Heart right ventricle (tissue), 16 donors: Measurements from ENCODE around the gene SCYL3. TPM values are rescaled to one million over a fixed set of nuclear protein-coding genes. Genes with fewer than 3 reads are reported as not detected.

Experiments
- ATAC-seq, 8 donors: fragments of 200-7000 bp; cut with Tn5 transposase; one replicate each; pipeline ENCODE4 v1.9.1; 2020; ENCODE audit warnings: mild to moderate bottlenecking in 8 of 8, moderate library complexity in 8 of 8, moderate number of reproducible peaks in 1 of 8
- DNase-seq, 2 donors: peaks; one replicate each; pipeline ENCODE4 v3.0.0-alpha.2; 2020
- H3K27ac ChIP-seq, 10 donors: fragments of 200-600 bp; sonication (generic) in 2 of 10; one replicate each; pipeline versions ENCODE4 v1.5.0 to v1.8.0; 2020 to 2022; ENCODE audit warnings: mild to moderate bottlenecking in 3 of 10
- H3K27me3 ChIP-seq, 7 donors: fragments of 200-600 bp; one replicate each; pipeline ENCODE4 v1.8.0; 2021 to 2022; ENCODE audit warnings: mild to moderate bottlenecking in 2 of 7
- H3K36me3 ChIP-seq, 9 donors: fragments of 200-600 bp; sonication (generic) in 1 of 9; one replicate each; pipeline versions ENCODE4 v1.5.0 to v1.8.0; 2020 to 2022; ENCODE audit warnings: mild to moderate bottlenecking in 2 of 9
- H3K4me1 ChIP-seq, 9 donors: fragments of 200-600 bp; sonication (generic) in 1 of 9; one replicate each; pipeline versions ENCODE4 v1.5.0 to v1.8.0; 2020 to 2022; ENCODE audit warnings: mild to moderate bottlenecking in 4 of 9
- H3K4me3 ChIP-seq, 10 donors: fragments of 200-600 bp; sonication (generic) in 2 of 10; one replicate each; pipeline versions ENCODE4 v1.5.0 to v1.8.0; 2020 to 2022; ENCODE audit warnings: mild to moderate bottlenecking in 7 of 10, moderate library complexity in 2 of 10
- H3K9me3 ChIP-seq, 11 donors: fragments of 200-600 bp in 10 of 11; sonication (generic) in 2 of 11; one replicate each; pipeline versions ENCODE4 v1.5.0 to v1.8.0; 2013 to 2022; ENCODE audit warnings: mild to moderate bottlenecking in 2 of 11, control low read depth in 1 of 11, moderate library complexity in 1 of 11
- WGBS, 2 donors: extraction: QIAGEN DNeasy Blood & Tissue Kit; methylation state at CpG; one replicate each; pipeline ENCODE4 v1.1.7; 2013; ENCODE audit warnings: inconsistent platforms in 1 of 2; 5-methylcytosine and 5-hydroxymethylcytosine counted together
- intact Hi-C, 10 donors: fragments of 100-400 bp; cut with DNase I; formaldehyde crosslinking; loops; one replicate each; pipeline versions ENCODE4 v1.11.1 to v1.14.2; 2022
- polyA plus RNA-seq, 2 donors: library from polyadenylated mRNA; stranded (reverse); fragments of 200-250 nt; gene quantifications; one replicate each; pipeline ENCODE4 v1.2.3, GENCODE V29; 2013
- total RNA-seq, 10 donors: library from RNA; stranded (reverse); fragmentation: NEBNext Ultra II Directional in 3 of 10; extraction: Animal tissue kit (Norgen Biotek cat#: 25700) in 3 of 10; gene quantifications; one replicate each; pipeline versions ENCODE4 v1.2.1 to v1.2.4, GENCODE V29; 2021 to 2023
- TF ChIP-seq, protein P1 (sequence below), 9 donors: fragments of 200-600 bp; sonication (generic) in 2 of 9; IDR thresholded peaks; one replicate each; pipeline versions ENCODE4 v1.5.0 to v1.8.0; 2021 to 2022; ENCODE audit warnings: antibody characterized with exemption in 9 of 9, mild to moderate bottlenecking in 5 of 9, moderate library complexity in 1 of 9
- donor health status: Arrhythmogenic right ventricular cardiomyopathy.
- donor health status: ischemic (EF 13 %, LVEDD 7.1; RV severe dilation, severe dysfunction).
- donor health status: healthy with polysubstance abuse.
- donor health status: DM: no; HTN: yes; CAD: no.
- donor health status: DM: no; HTN: no; CAD: no.
- donor health status: ischemic (EF 25% LVEDD 6.9; RV normal size, moderate dysfunction).
- donor health status: ischemic (EF 25% LVEDD 5.7; RV mildly dilated, moderate dysfunction).
- donor health status: healthy.
- donor health status: DM: yes; HTN: yes; CAD: no.
- donor health status: Ischemic cardiomyopathy.
- donor health status: ischemic (EF 35%, LVEDD 5.7; RV mildly dilated, moderate dysfunction).
- donor health status: nonischemic (EF 11% LVEDD 7.7; RV severe dilation, severe dysfunction).
- donor health status: DM: yes; HTN: yes; CAD: no.
- donor health status: PGD.
- donor health status: ischemic (EF 29% LVEDD 5.4; RV normal size, mild dysfunction).
- donor health status: nonischemic (EF 23%, LVEDD 6.1; RV moderate dilation, normal function).

SCYL3 gene
- total and polyA plus RNA-seq, 12 donors: 2.4 to 8.9 (median 5.7) TPM

DNA sequence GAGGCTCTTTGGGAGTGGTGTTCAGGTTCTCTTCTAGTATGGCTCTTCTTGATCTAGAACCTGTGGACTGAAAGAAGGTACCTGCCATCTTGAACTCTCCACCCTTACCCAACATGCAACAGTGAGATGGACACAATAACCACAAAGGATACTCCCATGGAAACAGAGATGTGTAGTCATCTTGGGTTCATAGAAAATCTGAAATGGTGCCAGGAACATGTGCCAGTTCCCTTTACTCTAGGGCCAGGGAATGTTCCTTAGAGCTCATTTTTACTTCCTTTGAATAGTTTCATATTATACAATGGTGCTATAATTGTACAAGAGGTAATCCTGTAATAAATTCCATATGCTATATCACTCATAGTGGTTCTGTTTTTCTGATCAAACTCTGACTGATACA is 13.2 kb upstream of the SCYL3 start:
- no peaks in the 10 kb centered on the region for H3K36me3 ChIP-seq
- no peak overlapping the region for H3K27ac ChIP-seq
- TF ChIP-seq, protein P1, sequence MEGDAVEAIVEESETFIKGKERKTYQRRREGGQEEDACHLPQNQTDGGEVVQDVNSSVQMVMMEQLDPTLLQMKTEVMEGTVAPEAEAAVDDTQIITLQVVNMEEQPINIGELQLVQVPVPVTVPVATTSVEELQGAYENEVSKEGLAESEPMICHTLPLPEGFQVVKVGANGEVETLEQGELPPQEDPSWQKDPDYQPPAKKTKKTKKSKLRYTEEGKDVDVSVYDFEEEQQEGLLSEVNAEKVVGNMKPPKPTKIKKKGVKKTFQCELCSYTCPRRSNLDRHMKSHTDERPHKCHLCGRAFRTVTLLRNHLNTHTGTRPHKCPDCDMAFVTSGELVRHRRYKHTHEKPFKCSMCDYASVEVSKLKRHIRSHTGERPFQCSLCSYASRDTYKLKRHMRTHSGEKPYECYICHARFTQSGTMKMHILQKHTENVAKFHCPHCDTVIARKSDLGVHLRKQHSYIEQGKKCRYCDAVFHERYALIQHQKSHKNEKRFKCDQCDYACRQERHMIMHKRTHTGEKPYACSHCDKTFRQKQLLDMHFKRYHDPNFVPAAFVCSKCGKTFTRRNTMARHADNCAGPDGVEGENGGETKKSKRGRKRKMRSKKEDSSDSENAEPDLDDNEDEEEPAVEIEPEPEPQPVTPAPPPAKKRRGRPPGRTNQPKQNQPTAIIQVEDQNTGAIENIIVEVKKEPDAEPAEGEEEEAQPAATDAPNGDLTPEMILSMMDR (IDR thresholded peaks at IDR 0.05): no peak
- intact Hi-C loops: no loop called here
- no peak overlapping the region for H3K4me3 ChIP-seq
- peaks cover 0 to 2% (median 0%) of the 10 kb centered on the region in 9 donors for H3K4me1 ChIP-seq
- DNase-seq (no peak), ATAC-seq (no peak)
- peaks cover 0 to 9% (median 0%) of the 10 kb centered on the region in 7 donors for H3K27me3 ChIP-seq
- H3K9me3 ChIP-seq: peaks cover 0 to 3% (median 0%) of the 10 kb centered on the region in 11 donors

DNA sequence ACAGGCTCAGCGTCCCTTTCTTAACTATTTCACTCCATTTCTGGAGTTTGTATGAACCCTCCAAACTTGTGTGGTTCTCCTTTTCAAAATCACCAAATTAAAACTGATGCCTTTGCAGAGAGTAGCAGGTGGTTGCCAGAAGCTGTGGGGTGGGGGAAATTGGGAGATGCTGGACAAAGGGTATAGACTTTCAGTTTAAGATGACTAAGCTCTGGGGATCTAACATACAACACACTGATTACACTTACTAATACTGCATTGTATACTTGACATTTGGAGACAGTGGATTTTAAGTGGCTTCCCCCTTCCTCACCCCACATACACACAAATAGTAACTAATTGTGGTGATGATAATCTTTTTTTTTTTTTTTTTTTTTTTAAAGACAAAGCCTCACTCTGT is 11.1 kb upstream of the SCYL3 start:
- no peak for DNase-seq
- intact Hi-C loops: no loop called here
- no peak overlapping the region for H3K4me3 ChIP-seq
- no peaks in the 10 kb centered on the region for H3K9me3 ChIP-seq
- WGBS, 2 donors: 93 to 100% methylated on average over 1 of the region's 1 CpG
- H3K4me1 ChIP-seq: peaks cover 0 to 2% (median 0%) of the 10 kb centered on the region in 9 donors
- TF ChIP-seq, protein P1 (IDR thresholded peaks at IDR 0.05): no peak
- H3K27ac ChIP-seq: no peak overlapping the region
- ATAC-seq: no peak
- H3K36me3 ChIP-seq: no peaks in the 10 kb centered on the region
- H3K27me3 ChIP-seq: peaks cover 0 to 30% (median 7%) of the 10 kb centered on the region in 7 donors

DNA sequence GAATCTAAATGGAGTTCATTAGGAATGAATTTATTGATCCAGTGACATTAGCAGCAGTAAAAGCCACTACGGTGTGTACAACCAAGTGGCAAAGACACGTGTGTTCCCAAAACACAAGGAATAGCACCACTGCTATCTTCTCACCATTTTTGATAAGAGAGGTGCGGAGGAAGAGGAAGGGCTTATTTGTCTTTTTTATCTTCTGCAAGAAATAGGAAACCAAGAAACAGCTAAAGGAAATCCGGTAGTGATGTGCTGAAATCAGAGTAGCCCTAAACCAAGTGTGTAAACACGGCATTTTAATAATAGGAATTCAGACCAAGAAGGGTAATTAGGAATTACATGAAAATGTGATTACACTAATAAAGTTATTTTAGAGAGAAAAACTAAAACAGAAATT is 9.1 kb upstream of the SCYL3 start:
- TF ChIP-seq, protein P1 (IDR thresholded peaks at IDR 0.05): no peak
- 41 to 57% methylated on average over 5 of the region's 5 CpGs for WGBS, 2 donors
- DNase-seq (no peak), ATAC-seq (no peak)
- H3K9me3 ChIP-seq: no peaks in the 10 kb centered on the region
- H3K4me1 ChIP-seq: no peaks in the 10 kb centered on the region
- H3K4me3 ChIP-seq: no peak overlapping the region
- peaks cover 0 to 49% (median 7%) of the 10 kb centered on the region in 7 donors for H3K27me3 ChIP-seq
- H3K27ac ChIP-seq: no peak overlapping the region
- intact Hi-C loops: no loop called here
- H3K36me3 ChIP-seq: no peaks in the 10 kb centered on the region

DNA sequence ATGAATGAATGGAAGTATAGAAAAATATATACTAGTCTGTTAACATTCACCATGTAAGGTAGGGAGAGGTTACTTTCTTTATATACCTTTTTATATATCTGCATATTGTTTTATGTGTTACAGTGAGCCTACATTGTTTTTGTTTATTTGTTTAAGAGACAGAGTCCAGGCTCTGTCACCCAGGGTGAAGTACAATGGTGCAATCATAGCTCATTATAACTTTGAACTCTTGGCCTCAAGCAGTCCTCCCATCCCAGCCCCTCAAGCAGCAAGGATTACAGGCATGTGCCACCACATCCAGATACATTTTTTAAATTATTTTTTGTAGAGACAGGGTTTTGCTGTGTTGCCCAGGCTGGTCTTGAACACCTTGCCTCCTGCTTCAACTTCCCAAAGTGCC is 7.4 kb upstream of the SCYL3 start:
- no peak for ATAC-seq
- Histone ChIP-seq H3K4me1 (no peaks in the 10 kb centered on the region), H3K9me3 (no peaks in the 10 kb centered on the region), H3K27ac (no peak overlapping the region), H3K27me3 (peaks cover 0 to 49% (median 7%) of the 10 kb centered on the region in 7 donors), H3K36me3 (no peaks in the 10 kb centered on the region), H3K4me3 (no peak overlapping the region)
- intact Hi-C loops: no loop called here
- DNase-seq: no peak
- TF ChIP-seq, protein P1 (IDR thresholded peaks at IDR 0.05): no peak

DNA sequence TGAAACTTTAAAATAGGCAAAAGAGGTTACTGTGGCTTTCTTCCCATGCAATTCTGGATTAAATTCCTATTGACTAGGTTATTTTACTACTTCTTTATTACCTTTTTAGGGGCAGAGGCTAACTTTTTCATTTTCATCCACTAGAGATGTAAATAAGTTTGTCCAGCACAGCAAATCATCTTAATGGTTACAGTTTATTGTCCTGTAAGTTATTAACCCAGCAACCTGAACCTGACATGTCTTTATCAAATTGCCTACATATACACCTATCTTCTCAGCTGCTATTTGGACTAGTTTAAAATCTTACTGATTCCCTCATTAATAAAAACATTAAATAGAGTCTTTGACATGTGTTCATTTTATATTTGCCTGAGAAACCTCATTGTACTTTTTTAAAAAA is 6.9 kb upstream of the SCYL3 start:
- TF ChIP-seq, protein P1 (IDR thresholded peaks at IDR 0.05): no peak
- Histone ChIP-seq H3K4me3 (no peak overlapping the region), H3K27me3 (peaks cover 0 to 49% (median 7%) of the 10 kb centered on the region in 7 donors), H3K27ac (no peak overlapping the region), H3K4me1 (no peaks in the 10 kb centered on the region), H3K9me3 (no peaks in the 10 kb centered on the region), H3K36me3 (no peaks in the 10 kb centered on the region)
- ATAC-seq (no peak), DNase-seq (no peak)
- intact Hi-C loops: no loop called here
